A549 (cell line): ENCODE data around the gene SLC17A3. TPM values are rescaled to one million over a fixed set of nuclear protein-coding genes. Genes with fewer than 3 reads are reported as not detected.

Experiments
- ATAC-seq, 2 experiments: fragments of 200-7000 bp in 1 of 2; fragments of >200 bp in 1 of 2; cut with Nextera tagmentation in 1 of 2; cut with Tn5 transposase in 1 of 2; 3 replicates each; pipeline versions ENCODE4 v1.8.0 to v1.9.1; 2018 to 2020; ENCODE audit warnings: mild to moderate bottlenecking in 1 of 2, moderate library complexity in 1 of 2
- CTCF ChIA-PET: fragments of 300-600 bp; sonication (Branson Sonifier 250); formaldehyde crosslinking; extraction: SDS; loops from one replicate; lab custom pipeline; 2021; ENCODE audit warnings: antibody characterized with exemption, inconsistent platforms; lab: Yijun Ruan, JAX
- POLR2A ChIA-PET: fragments of 350-600 bp; formaldehyde crosslinking; extraction: SDS; loops from one replicate; lab custom pipeline; 2021; ENCODE audit warnings: antibody characterized with exemption, inconsistent platforms; lab: Yijun Ruan, JAX
- DNase-seq, 2 experiments: peaks; one replicate each; pipeline versions ENCODE4 v3.0.0 to v3.0.0-alpha.2; 2011 to 2016; ENCODE audit warnings: low read depth in 1 of 2, low spot score in 1 of 2
- FAIRE-seq: peaks from 2 replicates; lab custom pipeline; 2011; peaks lifted over from hg19 to GRCh38; lab: Jason Lieb, UNC
- H3K27ac ChIP-seq, 2 experiments: fragments of >200 bp; sonication (Bioruptor Twin); formaldehyde crosslinking; 3 replicates each; pipeline ENCODE4 v1.5.1; 2016 to 2017
- H3K4me1 ChIP-seq: fragments of >200 bp; sonication (Bioruptor Twin); formaldehyde crosslinking; 3 replicates; pipeline ENCODE4 v1.6.1; 2016
- H3K4me2 ChIP-seq: fragments of >200 bp; sonication (Bioruptor Twin); formaldehyde crosslinking; 3 replicates; pipeline ENCODE4 v1.6.1; 2016
- H3K4me3 ChIP-seq: fragments of >200 bp; sonication (Bioruptor Twin); formaldehyde crosslinking; 3 replicates; pipeline ENCODE4 v1.5.1; 2016
- H3K9me3 ChIP-seq: fragments of >200 bp; sonication (Bioruptor Twin); formaldehyde crosslinking; 3 replicates; pipeline ENCODE4 v1.6.1; 2016
- BCL3 ChIP-seq: fragments of >200 bp; sonication (Bioruptor Twin); formaldehyde crosslinking; IDR thresholded peaks from 3 replicates; pipeline ENCODE4 v1.6.1; 2016
- BHLHE40 ChIP-seq: IDR thresholded peaks from 2 replicates; pipeline ENCODE4 v1.6.1; 2012; ENCODE audit warnings: low read depth, low read length, inconsistent platforms
- CBX8 ChIP-seq: fragments of 200-600 bp; sonication (generic); IDR thresholded peaks from 2 replicates; pipeline ENCODE4 v1.6.1; 2016
- CHD4 ChIP-seq: fragments of 200-600 bp; sonication (generic); IDR thresholded peaks from 2 replicates; pipeline ENCODE4 v1.6.1; 2016; ENCODE audit warnings: antibody characterized with exemption, mild to moderate bottlenecking, borderline replicate concordance
- EP300 ChIP-seq, 2 experiments: fragments of >200 bp; sonication (Bioruptor Twin); formaldehyde crosslinking; IDR thresholded peaks; 2 replicates in 1 of 2; 3 replicates in 1 of 2; pipeline ENCODE4 v1.6.1; 2016 to 2017
- ESRRA ChIP-seq: fragments of 150-350 bp; IDR thresholded peaks from 2 replicates; pipeline ENCODE4 v1.6.1; 2014; ENCODE audit warnings: mild to moderate bottlenecking, low read length, borderline replicate concordance
- FOXS1 ChIP-seq: fragments of 250-450 bp; sonication (Bioruptor Pico); IDR thresholded peaks from 2 replicates; pipeline ENCODE4 v1.5.0; 2020; ENCODE audit warnings: mild to moderate bottlenecking, moderate library complexity
- GATA3 ChIP-seq: IDR thresholded peaks from 2 replicates; pipeline ENCODE4 v1.6.1; 2012; ENCODE audit warnings: borderline replicate concordance
- HOXB13 ChIP-seq: fragments of 250-450 bp; sonication (Bioruptor Pico); IDR thresholded peaks from 2 replicates; pipeline ENCODE4 v1.5.0; 2020; ENCODE audit warnings: low read depth, mild to moderate bottlenecking, moderate library complexity
- HOXB5 ChIP-seq: fragments of 250-450 bp; sonication (Bioruptor Pico); IDR thresholded peaks from 2 replicates; pipeline ENCODE4 v1.5.0; 2020; ENCODE audit warnings: mild to moderate bottlenecking, moderate library complexity
- JUN ChIP-seq, 2 experiments: fragments of >200 bp; sonication (Bioruptor Twin); formaldehyde crosslinking; IDR thresholded peaks; 2 replicates in 1 of 2; 3 replicates in 1 of 2; pipeline ENCODE4 v1.6.1; 2016 to 2017
- KDM1A ChIP-seq: fragments of 200-600 bp; sonication (generic); IDR thresholded peaks from 2 replicates; pipeline ENCODE4 v1.6.1; 2016; ENCODE audit warnings: low read depth, mild to moderate bottlenecking
- KDM5A ChIP-seq: fragments of 200-600 bp; sonication (generic); IDR thresholded peaks from 2 replicates; pipeline ENCODE4 v1.6.1; 2016; ENCODE audit warnings: antibody characterized with exemption, mild to moderate bottlenecking
- MAX ChIP-seq: IDR thresholded peaks from 2 replicates; pipeline ENCODE4 v1.6.1; 2012
- NFE2L2 ChIP-seq: fragments of 150-350 bp; conservative IDR thresholded peaks from 2 replicates; pipeline ENCODE4 v1.6.1; 2014; ENCODE audit warnings: low read length
- NPAS2 ChIP-seq: fragments of 250-450 bp; sonication (Bioruptor Pico); IDR thresholded peaks from 2 replicates; pipeline ENCODE4 v1.8.0; 2022; ENCODE audit warnings: mild to moderate bottlenecking, moderate library complexity, borderline replicate concordance
- PHF8 ChIP-seq: fragments of 200-600 bp; sonication (generic); IDR thresholded peaks from 2 replicates; pipeline ENCODE4 v1.6.1; 2016; ENCODE audit warnings: low read depth, mild to moderate bottlenecking, antibody characterized with exemption, moderate library complexity, borderline replicate concordance
- POLR2A ChIP-seq: IDR thresholded peaks from 2 replicates; pipeline ENCODE4 v1.6.1; 2012; ENCODE audit warnings: mild to moderate bottlenecking, low read length
- RAD21 ChIP-seq, 2 experiments: fragments of >200 bp in 1 of 2; sonication (Bioruptor Twin) in 1 of 2; formaldehyde crosslinking in 1 of 2; IDR thresholded peaks in 1 of 2; conservative IDR thresholded peaks in 1 of 2; 2 replicates in 1 of 2; 3 replicates in 1 of 2; pipeline ENCODE4 v1.6.1; 2012 to 2018; ENCODE audit warnings: inconsistent platforms in 1 of 2
- REST ChIP-seq: fragments of 200-600 bp; sonication (generic); IDR thresholded peaks from 2 replicates; pipeline ENCODE4 v1.6.1; 2016; ENCODE audit warnings: antibody characterized with exemption, mild to moderate bottlenecking, moderate library complexity
- RFX5 ChIP-seq: fragments of 450-650 bp; IDR thresholded peaks from 2 replicates; pipeline ENCODE4 v1.7.1; 2014; ENCODE audit warnings: antibody characterized with exemption, mild to moderate bottlenecking, moderate library complexity
- RNF2 ChIP-seq: fragments of 200-600 bp; sonication (generic); IDR thresholded peaks from 2 replicates; pipeline ENCODE4 v1.6.1; 2016; ENCODE audit warnings: low read depth, mild to moderate bottlenecking, antibody characterized with exemption, moderate library complexity, borderline replicate concordance
- SMC3 ChIP-seq: fragments of >200 bp; sonication (Bioruptor Twin); formaldehyde crosslinking; IDR thresholded peaks from 3 replicates; pipeline ENCODE4 v1.6.1; 2018; ENCODE audit warnings: inconsistent platforms
- TP53 ChIP-seq: fragments of 250-450 bp; sonication (Bioruptor Pico); IDR thresholded peaks from 2 replicates; pipeline ENCODE4 v1.5.0; 2021; ENCODE audit warnings: mild to moderate bottlenecking, moderate library complexity
- ZC3H11A ChIP-seq: fragments of 450-650 bp; IDR thresholded peaks from 2 replicates; pipeline ENCODE4 v1.6.1; 2014; ENCODE audit warnings: antibody characterized with exemption, mild to moderate bottlenecking
- ZNF302 ChIP-seq: fragments of 250-450 bp; sonication (Bioruptor Pico); IDR thresholded peaks from 2 replicates; pipeline ENCODE4 v1.9.0; 2021; ENCODE audit warnings: inconsistent platforms, mild to moderate bottlenecking, moderate library complexity
- ZSCAN20 ChIP-seq: fragments of 250-450 bp; sonication (Bioruptor Pico); IDR thresholded peaks from 2 replicates; pipeline ENCODE4 v1.8.0; 2022; ENCODE audit warnings: mild to moderate bottlenecking, moderate library complexity
- WGBS: methylation state at CpG from one replicate; pipeline ENCODE4 v1.1.6; 2017; ENCODE audit errors: missing lambda C conversion rate; 5-methylcytosine and 5-hydroxymethylcytosine counted together
- polyA plus RNA-seq, 4 experiments: library from polyadenylated mRNA; depleted of rRNA in 3 of 4; stranded (reverse); fragments of >200 nt; fragmentation: RNase III in 1 of 4; extraction: RNeasy Plus Mini Kit Qiagen cat#74134 plus additional on column Dnase treatment in 1 of 4; gene quantifications; 2 replicates in 3 of 4; 3 replicates in 1 of 4; pipeline ENCODE4 v1.2.3, GENCODE V29; 2011 to 2017

Gene SLC17A3
- polyA plus RNA-seq, 2 of the 4 experiments (the other 2 are of a cell fraction) = 5.3 to 7.5 TPM

- ChIA-PET POLR2A (no interaction called here), CTCF (no interaction called here)
- WGBS = 90% methylated on average over 1 of the region's 1 CpG
- no peak for TF ChIP-seq JUN (IDR thresholded peaks at IDR 0.05)
- no peak overlapping the region for H3K27ac ChIP-seq
- H3K4me2 ChIP-seq = no peak overlapping the region
- H3K4me3 ChIP-seq = no peak overlapping the region
- no peak for ATAC-seq
- peaks cover 28% of the 10 kb centered on the region for H3K4me1 ChIP-seq
- FAIRE-seq = no peak
- DNase-seq = no peak
- no peaks in the 10 kb centered on the region for H3K9me3 ChIP-seq
These were observed 39.1 kb downstream of the SLC17A3 start for GRCh38 chr6:25834950-25835349.

GRCh38 chr6:25833136-25833535 lies 40.9 kb downstream of the SLC17A3 start:
- FAIRE-seq = no peak
- ATAC-seq = no peak
- Histone ChIP-seq H3K4me2 (peak overlapping the region; percentile 69; the same call in 2 of the 3 replicates), H3K4me3 (no peak overlapping the region), H3K9me3 (no peaks in the 10 kb centered on the region), H3K4me1 (peaks cover 28% of the 10 kb centered on the region), H3K27ac (peak overlapping the region; percentile 72 to 81; a peak in 3 of 6 replicates)
- no peak for DNase-seq
- TF ChIP-seq CBX8 (no peak), ZSCAN20 (CRISPR knock-in tag) (no peak), FOXS1 (CRISPR knock-in tag) (no peak), RFX5 (no peak), RAD21 (conservative IDR thresholded peaks at IDR 0.05 in 1 of 2, IDR thresholded peaks at IDR 0.05 in 1 of 2) (no peak), SMC3 (no peak), CHD4 (no peak), ESRRA (no peak), PHF8 (no peak), MAX (no peak), HOXB5 (CRISPR knock-in tag) (no peak), KDM5A (no peak), NPAS2 (CRISPR knock-in tag) (no peak), POLR2A (no peak), KDM1A (no peak), ZNF302 (CRISPR knock-in tag) (no peak), RNF2 (no peak), EP300 (IDR thresholded peaks at IDR 0.05) (no peak), BCL3 (no peak), HOXB13 (CRISPR knock-in tag) (no peak)
- CTCF ChIA-PET = no interaction called here
- POLR2A ChIA-PET = no interaction called here

GRCh38 chr6:25832670-25833069 lies 41.4 kb downstream of the SLC17A3 start:
- no peak for TF ChIP-seq REST
- TF ChIP-seq CBX8 = no peak
- no peak for TF ChIP-seq GATA3
- TF ChIP-seq HOXB13 (CRISPR knock-in tag) = no peak
- no peak for TF ChIP-seq HOXB5 (CRISPR knock-in tag)
- no peak for TF ChIP-seq TP53 (CRISPR knock-in tag)
- TF ChIP-seq BCL3 = no peak
- no peak for TF ChIP-seq EP300 (IDR thresholded peaks at IDR 0.05)
- TF ChIP-seq NFE2L2 = no peak
- TF ChIP-seq BHLHE40 = no peak
- no peak for TF ChIP-seq ZC3H11A
- Histone ChIP-seq H3K4me2 (peak overlapping the region; percentile 69), H3K27ac (peak overlapping the region; percentile 72 to 81), H3K9me3 (no peaks in the 10 kb centered on the region), H3K4me3 (no peak overlapping the region), H3K4me1 (peaks cover 28% of the 10 kb centered on the region)
- CTCF ChIA-PET = interaction anchor here (0.6 kb wide), 1 partner anchor 37 kb away, joined by 4 read pairs; no protein-coding TSS in a partner anchor
- no peak for DNase-seq
- POLR2A ChIA-PET = no interaction called here
- 95% methylated on average over 3 of the region's 3 CpGs for WGBS
- no peak for FAIRE-seq
- peak in 1 of 2 experiments; percentile 30; a peak in 1 of 6 replicates for ATAC-seq
